HCT116 (cell line): ENCODE data around the gene CPNE9.

Experiments
- JUND ChIP-seq: IDR thresholded peaks from 2 replicates; pipeline ENCODE4 v1.6.1; 2012
- MAX ChIP-seq: IDR thresholded peaks from 2 replicates; pipeline ENCODE4 v1.6.1; 2012
- POLR2A ChIP-seq: IDR thresholded peaks from 2 replicates; pipeline ENCODE4 v1.7.0; 2011; ENCODE audit warnings: borderline replicate concordance; ENCODE audit not compliant: insufficient read depth, insufficient read length; ENCODE audit errors: extremely low read depth
- POLR2AphosphoS5 ChIP-seq: IDR thresholded peaks from 2 replicates; pipeline ENCODE4 v1.6.1; 2011; ENCODE audit warnings: mild to moderate bottlenecking, low read depth, low read length, moderate library complexity
- RAD21 ChIP-seq: IDR thresholded peaks from 2 replicates; pipeline ENCODE4 v1.6.1; 2012; ENCODE audit warnings: low read depth, mild to moderate bottlenecking
- REST ChIP-seq: IDR thresholded peaks from 2 replicates; pipeline ENCODE4 v1.6.1; 2012; ENCODE audit warnings: low read depth
- YY1 ChIP-seq: IDR thresholded peaks from 2 replicates; pipeline ENCODE4 v1.6.1; 2011; ENCODE audit warnings: low read length, low read depth, moderate library complexity, mild to moderate bottlenecking; ENCODE audit not compliant: insufficient replicate concordance; ENCODE audit errors: extremely low read depth
- ZNF274 ChIP-seq: fragments of 200-500 bp; sonication (Bioruptor generic); IDR thresholded peaks from 2 replicates; pipeline ENCODE4 v1.6.1; 2014; ENCODE audit warnings: mild to moderate bottlenecking, low read depth, low read length, inconsistent platforms
- TF ChIP-seq, protein P1 (sequence below), 3 experiments: fragments of 200-600 bp in 1 of 3; sonication (generic) in 1 of 3; IDR thresholded peaks in 2 of 3; conservative IDR thresholded peaks in 1 of 3; 2 replicates each; pipeline ENCODE4 v1.5.1; 2012 to 2017; ENCODE audit warnings: low read depth in 2 of 3, low read length in 2 of 3, antibody characterized with exemption in 1 of 3, borderline replicate concordance in 1 of 3, control low read depth in 1 of 3, mild to moderate bottlenecking in 1 of 3, mixed read lengths in 1 of 3, mixed run types in 1 of 3, moderate library complexity in 1 of 3; ENCODE audit not compliant: insufficient read depth in 1 of 3

GRCh38 chr3:9749296-9749644, 45.6 kb downstream of the CPNE9 start:
- TF ChIP-seq POLR2A (no peak), RAD21 (no peak), POLR2AphosphoS5 (no peak), YY1 (no peak), ZNF274 (no peak), REST (no peak), MAX (no peak), JUND (no peak)
- TF ChIP-seq, protein P1, sequence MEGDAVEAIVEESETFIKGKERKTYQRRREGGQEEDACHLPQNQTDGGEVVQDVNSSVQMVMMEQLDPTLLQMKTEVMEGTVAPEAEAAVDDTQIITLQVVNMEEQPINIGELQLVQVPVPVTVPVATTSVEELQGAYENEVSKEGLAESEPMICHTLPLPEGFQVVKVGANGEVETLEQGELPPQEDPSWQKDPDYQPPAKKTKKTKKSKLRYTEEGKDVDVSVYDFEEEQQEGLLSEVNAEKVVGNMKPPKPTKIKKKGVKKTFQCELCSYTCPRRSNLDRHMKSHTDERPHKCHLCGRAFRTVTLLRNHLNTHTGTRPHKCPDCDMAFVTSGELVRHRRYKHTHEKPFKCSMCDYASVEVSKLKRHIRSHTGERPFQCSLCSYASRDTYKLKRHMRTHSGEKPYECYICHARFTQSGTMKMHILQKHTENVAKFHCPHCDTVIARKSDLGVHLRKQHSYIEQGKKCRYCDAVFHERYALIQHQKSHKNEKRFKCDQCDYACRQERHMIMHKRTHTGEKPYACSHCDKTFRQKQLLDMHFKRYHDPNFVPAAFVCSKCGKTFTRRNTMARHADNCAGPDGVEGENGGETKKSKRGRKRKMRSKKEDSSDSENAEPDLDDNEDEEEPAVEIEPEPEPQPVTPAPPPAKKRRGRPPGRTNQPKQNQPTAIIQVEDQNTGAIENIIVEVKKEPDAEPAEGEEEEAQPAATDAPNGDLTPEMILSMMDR (IDR thresholded peaks at IDR 0.05 in 2 of 3, conservative IDR thresholded peaks at IDR 0.05 in 1 of 3; ENCODE audit: borderline replicate concordance in 1 of 3, insufficient read depth in 1 of 3, low read depth in 2 of 3, low read length in 2 of 3): no peak
